Lung (tissue), 12 donors: ENCODE measurements around the gene EPB41L2. TPM values are rescaled to one million over a fixed set of nuclear protein-coding genes. Genes with fewer than 3 reads are reported as not detected.

Experiments used
- ATAC-seq: fragments of 200-7000 bp; cut with Tn5 transposase; one replicate; pipeline ENCODE4 v1.9.1; 2020; ENCODE audit warnings: moderate number of reproducible peaks; ENCODE audit not compliant: insufficient read depth, low FRiP score
- DNase-seq, 3 donors: peaks; one replicate each; pipeline ENCODE4 v3.0.0-alpha.2; 2013 to 2017
- H3K27ac ChIP-seq, 2 donors: one replicate each; pipeline ENCODE4 v1.5.1; 2013; ENCODE audit warnings: mild to moderate bottlenecking in 2 of 2, moderate library complexity in 2 of 2, control low read depth in 1 of 2, inconsistent platforms in 1 of 2, low read depth in 1 of 2, low read length in 1 of 2
- H3K27me3 ChIP-seq, 3 donors: one replicate each; pipeline ENCODE4 v1.5.1; 2013; ENCODE audit warnings: low read length in 2 of 3; ENCODE audit not compliant: control insufficient read depth in 3 of 3, insufficient read depth in 3 of 3
- H3K36me3 ChIP-seq, 4 donors: one replicate each; pipeline ENCODE4 v1.5.1; 2013; ENCODE audit warnings: low read length in 4 of 4, mild to moderate bottlenecking in 1 of 4, moderate library complexity in 1 of 4; ENCODE audit not compliant: control insufficient read depth in 4 of 4, insufficient read depth in 4 of 4
- H3K4me1 ChIP-seq, 5 donors: one replicate each; pipeline ENCODE4 v1.5.1; 2013; ENCODE audit warnings: low read length in 5 of 5, mild to moderate bottlenecking in 2 of 5, moderate library complexity in 1 of 5; ENCODE audit not compliant: control insufficient read depth in 5 of 5, insufficient read depth in 5 of 5
- H3K4me3 ChIP-seq: one replicate; pipeline ENCODE4 v1.5.1; 2013; ENCODE audit warnings: mild to moderate bottlenecking, control low read depth, moderate library complexity
- H3K9ac ChIP-seq, 2 donors: one replicate each; pipeline ENCODE4 v1.5.1; 2013; ENCODE audit warnings: low read length in 2 of 2, control low read depth in 1 of 2; ENCODE audit not compliant: insufficient read depth in 1 of 2
- H3K9me3 ChIP-seq, 4 donors: one replicate each; pipeline ENCODE4 v1.5.1; 2013; ENCODE audit warnings: low read length in 3 of 4, mild to moderate bottlenecking in 1 of 4, moderate library complexity in 1 of 4; ENCODE audit not compliant: control insufficient read depth in 4 of 4, insufficient read depth in 3 of 4
- WGBS, 2 donors: extraction: QIAGEN DNeasy Blood & Tissue Kit; methylation state at CpG; one replicate each; pipeline ENCODE4 v1.1.7; 2013; 5-methylcytosine and 5-hydroxymethylcytosine counted together
- polyA plus RNA-seq, 2 donors: library from polyadenylated mRNA; stranded (reverse); fragments of 200-250 nt; gene quantifications; one replicate each; pipeline ENCODE4 v1.2.1, GENCODE V29; 2013
- total RNA-seq, 2 donors: library from RNA; depleted of rRNA in 1 of 2; stranded (reverse); fragments of >200 nt in 1 of 2; gene quantifications; one replicate each; pipeline ENCODE4 v1.2.1, GENCODE V29; 2014 to 2021
- TF ChIP-seq, protein P1 (sequence below): IDR thresholded peaks from 2 replicates; pipeline ENCODE4 v1.5.1; 2012; ENCODE audit warnings: mild to moderate bottlenecking; ENCODE audit errors: control extremely low read depth, extremely low read depth
- donor health status: control.
- donor health status: control.
- donor health status: Bipolar disorder and iron deficiency.
- donor health status: healthy.
- donor health status: DM: yes; HTN: yes; CAD: no.

Gene EPB41L2
- total and polyA plus RNA-seq, 4 donors, result 21.9 to 265 (median 52.7) TPM

- no peaks in the 10 kb centered on the region for H3K9me3 ChIP-seq
- TF ChIP-seq, protein P1, sequence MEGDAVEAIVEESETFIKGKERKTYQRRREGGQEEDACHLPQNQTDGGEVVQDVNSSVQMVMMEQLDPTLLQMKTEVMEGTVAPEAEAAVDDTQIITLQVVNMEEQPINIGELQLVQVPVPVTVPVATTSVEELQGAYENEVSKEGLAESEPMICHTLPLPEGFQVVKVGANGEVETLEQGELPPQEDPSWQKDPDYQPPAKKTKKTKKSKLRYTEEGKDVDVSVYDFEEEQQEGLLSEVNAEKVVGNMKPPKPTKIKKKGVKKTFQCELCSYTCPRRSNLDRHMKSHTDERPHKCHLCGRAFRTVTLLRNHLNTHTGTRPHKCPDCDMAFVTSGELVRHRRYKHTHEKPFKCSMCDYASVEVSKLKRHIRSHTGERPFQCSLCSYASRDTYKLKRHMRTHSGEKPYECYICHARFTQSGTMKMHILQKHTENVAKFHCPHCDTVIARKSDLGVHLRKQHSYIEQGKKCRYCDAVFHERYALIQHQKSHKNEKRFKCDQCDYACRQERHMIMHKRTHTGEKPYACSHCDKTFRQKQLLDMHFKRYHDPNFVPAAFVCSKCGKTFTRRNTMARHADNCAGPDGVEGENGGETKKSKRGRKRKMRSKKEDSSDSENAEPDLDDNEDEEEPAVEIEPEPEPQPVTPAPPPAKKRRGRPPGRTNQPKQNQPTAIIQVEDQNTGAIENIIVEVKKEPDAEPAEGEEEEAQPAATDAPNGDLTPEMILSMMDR, result no peak
- WGBS, 2 donors, result 37 to 46% methylated on average over 3 of the region's 3 CpGs
- no peak for ATAC-seq
- no peaks in the 10 kb centered on the region for H3K36me3 ChIP-seq
- no peak overlapping the region for H3K4me3 ChIP-seq
- H3K27me3 ChIP-seq, result no peaks in the 10 kb centered on the region
- no peak overlapping the region for H3K9ac ChIP-seq
- DNase-seq, result no peak
- no peak overlapping the region for H3K27ac ChIP-seq
- H3K4me1 ChIP-seq, result peaks cover 0 to 2% (median 0%) of the 10 kb centered on the region in 5 donors
Observed at GRCh38 chr6:131023834-131024504, 39.1 kb downstream of the EPB41L2 start.

DNA sequence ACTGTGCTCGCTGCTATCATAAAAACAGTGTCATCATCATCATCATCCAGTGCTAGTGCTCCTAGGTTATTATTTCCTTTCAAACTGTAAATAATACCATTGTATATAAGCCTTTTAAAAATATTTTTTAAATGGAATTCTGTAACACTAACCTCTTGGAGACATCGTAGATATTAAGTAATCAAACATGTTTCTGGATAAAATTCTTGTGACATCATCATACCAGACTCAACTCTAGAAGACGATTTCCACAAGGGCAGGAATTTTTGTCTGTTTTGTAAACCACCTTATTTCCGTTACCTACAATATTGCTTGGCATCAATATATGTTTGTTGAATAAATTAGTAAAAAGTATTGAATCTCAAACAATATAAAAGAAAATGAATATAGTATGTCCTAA, 40.4 kb downstream of the EPB41L2 start:
- H3K4me1 ChIP-seq, result peaks cover 0 to 3% (median 0%) of the 10 kb centered on the region in 5 donors
- H3K27me3 ChIP-seq, result no peaks in the 10 kb centered on the region
- 58 to 67% methylated on average over 4 of the region's 4 CpGs for WGBS, 2 donors
- H3K36me3 ChIP-seq, result no peaks in the 10 kb centered on the region
- ATAC-seq (no peak), DNase-seq (no peak)
- no peaks in the 10 kb centered on the region for H3K9me3 ChIP-seq
- no peak overlapping the region for H3K4me3 ChIP-seq
- H3K27ac ChIP-seq, result no peak overlapping the region
- TF ChIP-seq, protein P1, result no peak
- no peak overlapping the region for H3K9ac ChIP-seq

- WGBS, 2 donors, result 97% methylated on average over 3 of the region's 3 CpGs
- H3K36me3 ChIP-seq, result no peaks in the 10 kb centered on the region
- H3K9ac ChIP-seq, result no peak overlapping the region
- no peak for ATAC-seq
- H3K27ac ChIP-seq, result no peak overlapping the region
- DNase-seq, result no peak
- no peaks in the 10 kb centered on the region for H3K27me3 ChIP-seq
- no peaks in the 10 kb centered on the region for H3K9me3 ChIP-seq
- H3K4me3 ChIP-seq, result no peak overlapping the region
- TF ChIP-seq, protein P1, result no peak
- H3K4me1 ChIP-seq, result peaks cover 0 to 42% (median 12%) of the 10 kb centered on the region in 5 donors
Observed at GRCh38 chr6:131017962-131018361, 45.1 kb downstream of the EPB41L2 start.
